GM12892 (cell line): ENCODE data around the gene GPR107.

Experiments used
- POLR2A ChIP-seq: IDR thresholded peaks from 2 replicates; pipeline ENCODE4 v1.6.1; 2011; ENCODE audit warnings: low read depth, low read length, control low read depth
- POLR2AphosphoS5 ChIP-seq: IDR thresholded peaks from 2 replicates; pipeline ENCODE4 v1.6.1; 2011; ENCODE audit warnings: low read depth, low read length, control low read depth

- no peak for TF ChIP-seq POLR2AphosphoS5
- TF ChIP-seq POLR2A = no peak
Observed at GRCh38 chr9:130172858-130173665, 119.4 kb downstream of the GPR107 start.
